Urothelium cell line (cell line): ENCODE data around the gene B4GALT3.
A peak's percentile ranks its signal among the peaks of the same experiment; 100 is the strongest.

Experiments
- DNase-seq: peaks from one replicate; pipeline ENCODE4 v3.0.0; 2011; ENCODE audit warnings: low spot score, mixed read lengths
- FAIRE-seq: peaks from 2 replicates; lab custom pipeline; 2011; peaks lifted over from hg19 to GRCh38; lab: Jason Lieb, UNC

B4GALT3 gene

GRCh38 chr1:161164901-161165610 is 12.3 kb downstream of the B4GALT3 start:
- DNase-seq (no peak), FAIRE-seq (no peak)

GRCh38 chr1:161163793-161164192 is 13.5 kb downstream of the B4GALT3 start:
- DNase-seq (no peak), FAIRE-seq (no peak)

GRCh38 chr1:161162806-161163205 is 14.5 kb downstream of the B4GALT3 start:
- FAIRE-seq (no peak), DNase-seq (no peak)

GRCh38 chr1:161162052-161162451 is 15.3 kb downstream of the B4GALT3 start:
- DNase-seq (no peak), FAIRE-seq (no peak)

GRCh38 chr1:161161652-161162051 is 15.7 kb downstream of the B4GALT3 start:
- DNase-seq, result no peak
- FAIRE-seq, result no peak

GRCh38 chr1:161160671-161161145 is 16.6 kb downstream of the B4GALT3 start:
- FAIRE-seq (no peak), DNase-seq (no peak)

GRCh38 chr1:161159913-161160243 is 17.4 kb downstream of the B4GALT3 start:
- DNase-seq, result no peak
- no peak for FAIRE-seq

- FAIRE-seq (no peak), DNase-seq (peak; percentile 96)
Measured at GRCh38 chr1:161159087-161159912, 18.0 kb downstream of the B4GALT3 start, which contains the start of gene USP21. TSS of gene USP21 (plus strand) at chr1:161159500. CDS start at chr1:161160641, 1,141 bp downstream.

- DNase-seq (no peak), FAIRE-seq (no peak)
Measured at GRCh38 chr1:161158316-161159010, 18.8 kb downstream of the B4GALT3 start.

GRCh38 chr1:161157867-161158266 is 19.4 kb downstream of the B4GALT3 start:
- FAIRE-seq (no peak), DNase-seq (no peak)

- DNase-seq (peak; percentile 82), FAIRE-seq (no peak)
Measured at GRCh38 chr1:161153682-161154337, 23.5 kb downstream of the B4GALT3 start, which contains the start of gene UFC1. TSS of gene UFC1 (plus strand) at chr1:161153978. CDS start at chr1:161153998, 20 bp downstream.

GRCh38 chr1:161153176-161153575 is 24.1 kb downstream of the B4GALT3 start:
- no peak for FAIRE-seq
- no peak for DNase-seq

GRCh38 chr1:161145832-161146231 is 31.5 kb downstream of the B4GALT3 start:
- FAIRE-seq (no peak), DNase-seq (no peak)

GRCh38 chr1:161140755-161141400 is 36.4 kb downstream of the B4GALT3 start:
- no peak for FAIRE-seq
- no peak for DNase-seq

- FAIRE-seq (no peak), DNase-seq (peak; percentile 36)
Measured at GRCh38 chr1:161139766-161140165, 37.5 kb downstream of the B4GALT3 start.

- FAIRE-seq (no peak), DNase-seq (no peak)
Measured at GRCh38 chr1:161138431-161138830, 38.9 kb downstream of the B4GALT3 start.

GRCh38 chr1:161137881-161138280 is 39.4 kb downstream of the B4GALT3 start:
- FAIRE-seq (no peak), DNase-seq (no peak)

GRCh38 chr1:161133220-161133740 is 44.0 kb downstream of the B4GALT3 start:
- DNase-seq (no peak), FAIRE-seq (no peak)

- DNase-seq (peak; percentile 91), FAIRE-seq (no peak)
Measured at GRCh38 chr1:161132410-161133219, 44.7 kb downstream of the B4GALT3 start, which contains the start of gene DEDD. TSS of gene DEDD (minus strand) at chr1:161132667. CDS start at chr1:161124462, 8,205 bp downstream.
